Epithelial cell of esophagus (primary cell): ENCODE results near the gene LRSAM1.

Experiments
- DNase-seq: peaks from one replicate; pipeline ENCODE4 v3.0.0; 2010; ENCODE audit warnings: low read depth
- H3K4me3 ChIP-seq: 2 replicates; pipeline ENCODE4 v1.5.1; 2011; ENCODE audit warnings: mild to moderate bottlenecking, low read length, control low read depth
- CTCF ChIP-seq: IDR thresholded peaks from 2 replicates; pipeline ENCODE4 v1.5.1; 2011; ENCODE audit warnings: low read depth, mild to moderate bottlenecking, low read length, control low read depth, inconsistent platforms; ENCODE audit not compliant: insufficient read depth; ENCODE audit errors: missing control alignments

Gene LRSAM1

GRCh38 chr9:127535396-127535795 lies 84.1 kb downstream of the LRSAM1 start:
- no peak for TF ChIP-seq CTCF
- no peak for DNase-seq
- H3K4me3 ChIP-seq: no peak overlapping the region

GRCh38 chr9:127535834-127536233 lies 84.5 kb downstream of the LRSAM1 start:
- TF ChIP-seq CTCF: no peak
- H3K4me3 ChIP-seq: no peak overlapping the region
- DNase-seq: peak; percentile 63

GRCh38 chr9:127536499-127536898 lies 85.2 kb downstream of the LRSAM1 start:
- no peak for DNase-seq
- TF ChIP-seq CTCF: no peak
- no peak overlapping the region for H3K4me3 ChIP-seq

GRCh38 chr9:127537014-127537413 lies 85.7 kb downstream of the LRSAM1 start:
- no peak for TF ChIP-seq CTCF
- DNase-seq: peak; percentile 81
- H3K4me3 ChIP-seq: no peak overlapping the region

GRCh38 chr9:127537792-127538191 lies 86.5 kb downstream of the LRSAM1 start:
- no peak overlapping the region for H3K4me3 ChIP-seq
- TF ChIP-seq CTCF: peak; percentile 59
- peak; percentile 49 for DNase-seq

- TF ChIP-seq CTCF: no peak
- no peak for DNase-seq
Observed at GRCh38 chr9:127538849-127539258, 87.5 kb downstream of the LRSAM1 start.

GRCh38 chr9:127539259-127539981 lies 88.1 kb downstream of the LRSAM1 start:
- TF ChIP-seq CTCF: no peak
- no peak overlapping the region for H3K4me3 ChIP-seq
- DNase-seq: no peak

More at GRCh38 chr9:127538849-127539258, 87.5 kb downstream of the LRSAM1 start:
- H3K4me3 ChIP-seq: no peak overlapping the region
